Measurements from ENCODE around the gene CBX4.

The CBX4 gene

DNA sequence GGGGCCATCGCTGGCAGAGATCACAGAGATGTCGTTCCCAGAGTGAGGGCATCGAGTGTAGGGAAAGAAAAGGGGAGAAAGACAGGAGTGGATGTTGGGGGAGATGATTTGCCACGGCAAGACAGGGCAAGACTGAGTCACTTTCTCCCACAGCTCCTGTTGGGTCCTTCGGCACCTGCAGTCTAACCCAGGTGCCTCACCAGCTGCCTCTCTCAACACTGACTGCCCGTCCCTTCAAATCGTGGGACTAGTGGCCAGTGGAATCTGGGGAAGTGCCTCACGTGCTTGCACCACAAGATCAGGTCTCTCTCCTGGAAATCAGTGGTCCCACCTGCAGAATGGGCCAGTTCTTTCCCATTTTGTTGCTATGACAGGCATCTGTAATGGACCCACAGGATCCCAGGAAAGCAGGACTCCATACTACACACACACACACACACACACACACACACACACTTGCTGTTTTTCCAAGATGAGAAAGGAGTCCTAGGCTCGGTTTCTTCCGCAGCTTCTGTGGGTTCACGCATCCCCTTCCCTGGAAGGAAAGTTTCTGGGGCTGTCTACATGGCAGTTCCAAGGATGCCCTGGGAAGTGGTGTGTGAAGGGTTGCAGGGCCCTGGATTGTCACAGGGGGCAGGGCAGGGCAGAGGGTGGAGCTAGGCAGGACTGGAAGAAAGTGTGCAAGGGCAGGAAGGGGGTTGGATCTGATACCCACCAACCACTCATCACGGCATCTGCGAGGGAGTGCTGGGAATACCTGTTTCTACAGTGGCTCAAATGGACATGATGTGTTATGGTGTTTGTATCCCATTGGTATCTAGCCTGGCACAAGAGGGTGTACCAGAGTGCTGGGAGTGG, 32.1 kb downstream of the CBX4 start:
- TF ChIP-seq, protein P1, sequence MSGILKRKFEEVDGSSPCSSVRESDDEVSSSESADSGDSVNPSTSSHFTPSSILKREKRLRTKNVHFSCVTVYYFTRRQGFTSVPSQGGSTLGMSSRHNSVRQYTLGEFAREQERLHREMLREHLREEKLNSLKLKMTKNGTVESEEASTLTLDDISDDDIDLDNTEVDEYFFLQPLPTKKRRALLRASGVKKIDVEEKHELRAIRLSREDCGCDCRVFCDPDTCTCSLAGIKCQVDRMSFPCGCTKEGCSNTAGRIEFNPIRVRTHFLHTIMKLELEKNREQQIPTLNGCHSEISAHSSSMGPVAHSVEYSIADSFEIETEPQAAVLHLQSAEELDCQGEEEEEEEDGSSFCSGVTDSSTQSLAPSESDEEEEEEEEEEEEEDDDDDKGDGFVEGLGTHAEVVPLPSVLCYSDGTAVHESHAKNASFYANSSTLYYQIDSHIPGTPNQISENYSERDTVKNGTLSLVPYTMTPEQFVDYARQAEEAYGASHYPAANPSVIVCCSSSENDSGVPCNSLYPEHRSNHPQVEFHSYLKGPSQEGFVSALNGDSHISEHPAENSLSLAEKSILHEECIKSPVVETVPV (CRISPR knock-in tag; IDR thresholded peaks at IDR 0.05): no peak
- TF ChIP-seq, protein P2, sequence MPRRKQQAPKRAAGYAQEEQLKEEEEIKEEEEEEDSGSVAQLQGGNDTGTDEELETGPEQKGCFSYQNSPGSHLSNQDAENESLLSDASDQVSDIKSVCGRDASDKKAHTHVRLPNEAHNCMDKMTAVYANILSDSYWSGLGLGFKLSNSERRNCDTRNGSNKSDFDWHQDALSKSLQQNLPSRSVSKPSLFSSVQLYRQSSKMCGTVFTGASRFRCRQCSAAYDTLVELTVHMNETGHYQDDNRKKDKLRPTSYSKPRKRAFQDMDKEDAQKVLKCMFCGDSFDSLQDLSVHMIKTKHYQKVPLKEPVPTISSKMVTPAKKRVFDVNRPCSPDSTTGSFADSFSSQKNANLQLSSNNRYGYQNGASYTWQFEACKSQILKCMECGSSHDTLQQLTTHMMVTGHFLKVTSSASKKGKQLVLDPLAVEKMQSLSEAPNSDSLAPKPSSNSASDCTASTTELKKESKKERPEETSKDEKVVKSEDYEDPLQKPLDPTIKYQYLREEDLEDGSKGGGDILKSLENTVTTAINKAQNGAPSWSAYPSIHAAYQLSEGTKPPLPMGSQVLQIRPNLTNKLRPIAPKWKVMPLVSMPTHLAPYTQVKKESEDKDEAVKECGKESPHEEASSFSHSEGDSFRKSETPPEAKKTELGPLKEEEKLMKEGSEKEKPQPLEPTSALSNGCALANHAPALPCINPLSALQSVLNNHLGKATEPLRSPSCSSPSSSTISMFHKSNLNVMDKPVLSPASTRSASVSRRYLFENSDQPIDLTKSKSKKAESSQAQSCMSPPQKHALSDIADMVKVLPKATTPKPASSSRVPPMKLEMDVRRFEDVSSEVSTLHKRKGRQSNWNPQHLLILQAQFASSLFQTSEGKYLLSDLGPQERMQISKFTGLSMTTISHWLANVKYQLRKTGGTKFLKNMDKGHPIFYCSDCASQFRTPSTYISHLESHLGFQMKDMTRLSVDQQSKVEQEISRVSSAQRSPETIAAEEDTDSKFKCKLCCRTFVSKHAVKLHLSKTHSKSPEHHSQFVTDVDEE (CRISPR knock-in tag; IDR thresholded peaks at IDR 0.05): no peak
- TF ChIP-seq CSDC2 (CRISPR knock-in tag; IDR thresholded peaks at IDR 0.05): no peak
- TF ChIP-seq GLIS3 (CRISPR knock-in tag; IDR thresholded peaks at IDR 0.05): no peak
- TF ChIP-seq RARB (CRISPR knock-in tag; IDR thresholded peaks at IDR 0.05): no peak
- TF ChIP-seq ARNTL (CRISPR knock-in tag; IDR thresholded peaks at IDR 0.05; ENCODE audit: borderline replicate concordance, low read depth): no peak
- TF ChIP-seq ZFP3 (CRISPR knock-in tag; IDR thresholded peaks at IDR 0.05): no peak
- no peak for TF ChIP-seq SNAI2 (CRISPR knock-in tag; IDR thresholded peaks at IDR 0.05)
- no peak for TF ChIP-seq ZFP30 (CRISPR knock-in tag; IDR thresholded peaks at IDR 0.05)
- no peak for TF ChIP-seq ZNF8 (CRISPR knock-in tag; IDR thresholded peaks at IDR 0.05)
- TF ChIP-seq ISL1 (CRISPR knock-in tag; IDR thresholded peaks at IDR 0.05): no peak
- TF ChIP-seq, protein P3, sequence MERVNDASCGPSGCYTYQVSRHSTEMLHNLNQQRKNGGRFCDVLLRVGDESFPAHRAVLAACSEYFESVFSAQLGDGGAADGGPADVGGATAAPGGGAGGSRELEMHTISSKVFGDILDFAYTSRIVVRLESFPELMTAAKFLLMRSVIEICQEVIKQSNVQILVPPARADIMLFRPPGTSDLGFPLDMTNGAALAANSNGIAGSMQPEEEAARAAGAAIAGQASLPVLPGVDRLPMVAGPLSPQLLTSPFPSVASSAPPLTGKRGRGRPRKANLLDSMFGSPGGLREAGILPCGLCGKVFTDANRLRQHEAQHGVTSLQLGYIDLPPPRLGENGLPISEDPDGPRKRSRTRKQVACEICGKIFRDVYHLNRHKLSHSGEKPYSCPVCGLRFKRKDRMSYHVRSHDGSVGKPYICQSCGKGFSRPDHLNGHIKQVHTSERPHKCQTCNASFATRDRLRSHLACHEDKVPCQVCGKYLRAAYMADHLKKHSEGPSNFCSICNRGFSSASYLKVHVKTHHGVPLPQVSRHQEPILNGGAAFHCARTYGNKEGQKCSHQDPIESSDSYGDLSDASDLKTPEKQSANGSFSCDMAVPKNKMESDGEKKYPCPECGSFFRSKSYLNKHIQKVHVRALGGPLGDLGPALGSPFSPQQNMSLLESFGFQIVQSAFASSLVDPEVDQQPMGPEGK (CRISPR knock-in tag; IDR thresholded peaks at IDR 0.05; ENCODE audit: borderline replicate concordance): no peak
- no peak for TF ChIP-seq PPARA (CRISPR knock-in tag; IDR thresholded peaks at IDR 0.05; ENCODE audit: borderline replicate concordance)
- no peak for TF ChIP-seq ZC3H10 (CRISPR knock-in tag; IDR thresholded peaks at IDR 0.05)
- TF ChIP-seq TCF4 (CRISPR knock-in tag; IDR thresholded peaks at IDR 0.05; ENCODE audit: borderline replicate concordance): no peak
- TF ChIP-seq ZNF565 (CRISPR knock-in tag; conservative IDR thresholded peaks at IDR 0.05; ENCODE audit: low read depth): no peak
- ATAC-seq: no peak

DNA sequence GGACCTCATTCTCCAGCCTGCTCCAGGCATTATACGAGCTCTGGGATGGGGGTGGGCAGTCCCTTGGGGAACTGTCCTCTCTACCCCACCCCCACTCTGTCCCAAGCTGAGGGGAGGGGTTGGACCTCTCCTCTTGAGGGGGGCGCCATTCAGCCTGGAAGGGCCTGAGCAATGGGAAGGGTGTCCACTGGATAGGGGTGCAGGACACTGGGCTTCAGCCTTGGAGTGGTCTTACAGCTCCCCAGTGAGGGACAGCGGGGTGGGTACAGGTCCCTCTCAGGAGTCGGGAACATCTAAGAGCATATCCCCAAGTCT, 32.8 kb downstream of the CBX4 start:
- no peak for ATAC-seq

More for the DNA sequence above, 32.8 kb downstream of the CBX4 start:
- no peak for TF ChIP-seq ZNF70 (CRISPR knock-in tag; IDR thresholded peaks at IDR 0.05)
- TF ChIP-seq RARB (CRISPR knock-in tag; IDR thresholded peaks at IDR 0.05): no peak
- no peak for TF ChIP-seq SNAI2 (CRISPR knock-in tag; IDR thresholded peaks at IDR 0.05)
- TF ChIP-seq, protein P4, sequence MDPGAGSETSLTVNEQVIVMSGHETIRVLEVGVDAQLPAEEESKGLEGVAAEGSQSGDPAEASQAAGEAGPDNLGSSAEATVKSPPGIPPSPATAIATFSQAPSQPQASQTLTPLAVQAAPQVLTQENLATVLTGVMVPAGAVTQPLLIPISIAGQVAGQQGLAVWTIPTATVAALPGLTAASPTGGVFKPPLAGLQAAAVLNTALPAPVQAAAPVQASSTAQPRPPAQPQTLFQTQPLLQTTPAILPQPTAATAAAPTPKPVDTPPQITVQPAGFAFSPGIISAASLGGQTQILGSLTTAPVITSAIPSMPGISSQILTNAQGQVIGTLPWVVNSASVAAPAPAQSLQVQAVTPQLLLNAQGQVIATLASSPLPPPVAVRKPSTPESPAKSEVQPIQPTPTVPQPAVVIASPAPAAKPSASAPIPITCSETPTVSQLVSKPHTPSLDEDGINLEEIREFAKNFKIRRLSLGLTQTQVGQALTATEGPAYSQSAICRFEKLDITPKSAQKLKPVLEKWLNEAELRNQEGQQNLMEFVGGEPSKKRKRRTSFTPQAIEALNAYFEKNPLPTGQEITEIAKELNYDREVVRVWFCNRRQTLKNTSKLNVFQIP (CRISPR knock-in tag; IDR thresholded peaks at IDR 0.05; ENCODE audit: borderline replicate concordance, low read depth): no peak
- no peak for TF ChIP-seq TCF4 (CRISPR knock-in tag; IDR thresholded peaks at IDR 0.05; ENCODE audit: borderline replicate concordance)
- TF ChIP-seq OSR1 (CRISPR knock-in tag; IDR thresholded peaks at IDR 0.05): no peak
- TF ChIP-seq, protein P3 (CRISPR knock-in tag; IDR thresholded peaks at IDR 0.05; ENCODE audit: borderline replicate concordance): no peak
- no peak for TF ChIP-seq ISL1 (CRISPR knock-in tag; IDR thresholded peaks at IDR 0.05)
- no peak for TF ChIP-seq TOX (CRISPR knock-in tag; IDR thresholded peaks at IDR 0.05; ENCODE audit: borderline replicate concordance)
- no peak for TF ChIP-seq PPARA (CRISPR knock-in tag; IDR thresholded peaks at IDR 0.05; ENCODE audit: borderline replicate concordance)
- no peak for TF ChIP-seq ZC3H10 (CRISPR knock-in tag; IDR thresholded peaks at IDR 0.05)
- TF ChIP-seq, protein P1 (CRISPR knock-in tag; IDR thresholded peaks at IDR 0.05): no peak
- TF ChIP-seq, protein P5, sequence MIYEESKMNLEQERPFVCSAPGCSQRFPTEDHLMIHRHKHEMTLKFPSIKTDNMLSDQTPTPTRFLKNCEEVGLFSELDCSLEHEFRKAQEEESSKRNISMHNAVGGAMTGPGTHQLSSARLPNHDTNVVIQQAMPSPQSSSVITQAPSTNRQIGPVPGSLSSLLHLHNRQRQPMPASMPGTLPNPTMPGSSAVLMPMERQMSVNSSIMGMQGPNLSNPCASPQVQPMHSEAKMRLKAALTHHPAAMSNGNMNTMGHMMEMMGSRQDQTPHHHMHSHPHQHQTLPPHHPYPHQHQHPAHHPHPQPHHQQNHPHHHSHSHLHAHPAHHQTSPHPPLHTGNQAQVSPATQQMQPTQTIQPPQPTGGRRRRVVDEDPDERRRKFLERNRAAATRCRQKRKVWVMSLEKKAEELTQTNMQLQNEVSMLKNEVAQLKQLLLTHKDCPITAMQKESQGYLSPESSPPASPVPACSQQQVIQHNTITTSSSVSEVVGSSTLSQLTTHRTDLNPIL (CRISPR knock-in tag; IDR thresholded peaks at IDR 0.05; ENCODE audit: low read depth): no peak
- TF ChIP-seq ZNF8 (CRISPR knock-in tag; IDR thresholded peaks at IDR 0.05): no peak
- no peak for TF ChIP-seq ZFP30 (CRISPR knock-in tag; IDR thresholded peaks at IDR 0.05)
- TF ChIP-seq ESRRG (CRISPR knock-in tag; IDR thresholded peaks at IDR 0.05): no peak
- no peak for TF ChIP-seq CSDC2 (CRISPR knock-in tag; IDR thresholded peaks at IDR 0.05)
- no peak for TF ChIP-seq GLIS3 (CRISPR knock-in tag; IDR thresholded peaks at IDR 0.05)
- TF ChIP-seq, protein P2 (CRISPR knock-in tag; IDR thresholded peaks at IDR 0.05): no peak

Data from SK-N-SH treated with all-trans-retinoic acid at 6 μM for 48 hours (cell line).